CD4-positive, alpha-beta T cell treated with Interleukin-2 at 100 ng/mL for 4 hours (primary cell): Measurements from ENCODE around the gene PEAR1.

Source experiments
- DNase-seq: peaks from one replicate; pipeline ENCODE4 v3.0.0-alpha.2; 2020; ENCODE audit warnings: low spot score

The PEAR1 gene

DNA sequence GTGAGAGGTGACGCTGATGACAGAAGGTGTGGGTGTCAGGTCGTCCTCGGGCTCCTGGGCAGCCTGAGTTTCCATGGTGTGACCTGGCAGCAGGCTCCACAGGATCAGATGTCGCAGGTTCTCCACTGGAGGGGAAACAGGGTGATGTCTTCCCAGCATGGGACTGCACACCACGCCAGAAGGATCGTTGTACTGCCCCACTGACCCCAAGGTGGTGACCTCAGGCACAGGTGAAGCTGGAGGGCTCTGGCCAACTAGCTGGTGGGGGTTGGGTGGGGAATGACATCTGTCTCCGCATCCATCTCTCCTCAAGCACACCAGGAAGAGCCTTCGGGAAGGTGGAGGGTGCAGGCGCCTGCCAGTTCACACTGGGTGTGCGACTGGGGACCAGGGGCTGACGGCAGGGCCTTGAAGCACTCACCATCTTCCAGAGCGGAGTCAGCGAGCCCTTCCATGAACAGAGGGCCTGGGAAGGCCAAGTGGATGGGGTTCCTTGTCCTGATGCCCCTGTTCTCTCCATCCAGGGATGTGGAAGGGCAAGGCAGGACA lies 46.3 kb downstream of the PEAR1 start:
- DNase-seq, result no peak

GRCh38 chr1:156941675-156942074 lies 48.2 kb downstream of the PEAR1 start:
- DNase-seq, result no peak

DNA sequence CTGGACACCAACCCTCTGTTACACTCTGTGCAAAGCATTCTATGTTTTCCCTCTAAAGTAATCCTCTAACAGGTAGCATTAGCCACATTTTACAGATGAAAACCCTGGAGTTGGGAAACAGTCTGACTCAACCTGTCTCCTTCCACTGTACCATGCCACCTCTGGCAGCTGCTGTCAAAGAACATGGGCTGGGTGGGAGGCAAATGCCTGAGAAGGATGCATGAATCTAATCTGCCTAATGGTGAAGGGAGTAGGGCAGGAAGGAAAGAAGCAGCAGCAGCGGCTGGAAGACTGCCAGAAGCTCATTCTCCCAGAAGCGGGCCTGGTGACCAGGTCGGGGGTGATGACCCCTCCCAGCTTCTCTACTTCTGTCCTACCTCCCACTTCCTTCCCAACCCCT lies 48.7 kb downstream of the PEAR1 start:
- DNase-seq, result no peak

- DNase-seq, result no peak
These were observed 49.1 kb downstream of the PEAR1 start for GRCh38 chr1:156942576-156942975.

GRCh38 chr1:156943756-156944155 lies 50.2 kb downstream of the PEAR1 start:
- DNase-seq, result no peak

DNA sequence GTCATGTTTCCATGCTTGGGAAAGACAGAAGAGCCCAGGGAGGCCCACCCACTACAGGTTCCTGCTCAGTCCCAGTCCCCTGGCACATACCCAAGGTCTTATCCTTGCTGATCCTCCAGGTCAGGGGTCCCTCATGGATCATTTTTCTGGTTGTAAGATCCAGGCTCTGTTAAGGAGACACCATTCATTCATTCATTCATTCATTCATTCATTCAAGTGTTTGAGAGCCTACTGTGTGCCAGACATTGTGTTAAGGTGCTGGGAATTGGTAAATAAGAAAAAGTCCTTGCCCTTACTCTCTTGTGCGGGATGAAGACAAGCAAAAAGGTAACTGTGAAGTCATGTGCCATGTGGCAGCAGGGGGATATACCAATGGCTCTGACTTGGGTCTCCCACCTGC lies 50.8 kb downstream of the PEAR1 start:
- no peak for DNase-seq

DNA sequence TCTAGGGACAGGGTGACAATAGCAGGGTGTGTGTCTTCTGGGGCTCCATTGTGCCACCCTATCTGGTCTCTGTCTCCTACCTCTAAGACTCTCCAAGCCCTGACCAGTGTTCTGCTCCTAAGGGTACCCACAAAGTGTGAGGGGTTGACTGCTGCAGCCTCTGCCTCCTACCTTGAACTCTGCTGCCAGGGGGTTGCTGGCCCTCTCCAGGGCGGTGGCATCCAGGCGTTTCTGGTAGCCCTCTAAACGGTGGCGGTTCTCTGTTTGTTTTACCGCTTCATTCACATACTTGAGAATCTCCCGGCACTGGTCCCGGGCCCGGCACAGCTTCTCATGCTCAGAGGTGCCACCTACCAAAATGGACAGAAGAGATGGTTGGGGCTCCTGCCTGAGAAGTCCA lies 51.3 kb downstream of the PEAR1 start:
- DNase-seq, result no peak

- no peak for DNase-seq
These were observed 52.6 kb downstream of the PEAR1 start for GRCh38 chr1:156945881-156946661.

GRCh38 chr1:156947127-156947526 lies 53.6 kb downstream of the PEAR1 start:
- DNase-seq, result no peak

- no peak for DNase-seq
These were observed 54.5 kb downstream of the PEAR1 start for GRCh38 chr1:156947818-156948525.

DNA sequence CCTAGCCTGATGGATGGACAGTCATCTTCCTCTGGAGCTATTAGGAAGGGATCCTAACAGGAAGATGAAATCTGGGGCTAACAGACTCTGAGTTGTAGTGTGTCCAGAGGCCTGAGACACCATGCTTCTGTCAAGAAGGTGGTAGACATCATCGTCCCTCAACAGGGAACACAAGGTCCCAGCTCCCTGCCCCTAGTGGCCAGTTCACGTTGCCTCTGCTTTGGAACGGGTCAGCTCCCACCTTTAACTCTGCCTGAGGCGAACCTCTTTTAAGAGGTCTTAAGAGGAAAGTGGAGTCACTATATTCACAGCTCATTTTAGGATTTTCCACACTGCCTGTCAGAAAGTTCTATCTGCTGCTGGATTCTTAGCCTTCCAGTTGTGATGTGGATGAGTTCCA lies 55.2 kb downstream of the PEAR1 start:
- no peak for DNase-seq

- DNase-seq, result no peak
These were observed 55.6 kb downstream of the PEAR1 start for GRCh38 chr1:156949127-156949526.

- no peak for DNase-seq
These were observed 57.9 kb downstream of the PEAR1 start for GRCh38 chr1:156951371-156951770.

DNA sequence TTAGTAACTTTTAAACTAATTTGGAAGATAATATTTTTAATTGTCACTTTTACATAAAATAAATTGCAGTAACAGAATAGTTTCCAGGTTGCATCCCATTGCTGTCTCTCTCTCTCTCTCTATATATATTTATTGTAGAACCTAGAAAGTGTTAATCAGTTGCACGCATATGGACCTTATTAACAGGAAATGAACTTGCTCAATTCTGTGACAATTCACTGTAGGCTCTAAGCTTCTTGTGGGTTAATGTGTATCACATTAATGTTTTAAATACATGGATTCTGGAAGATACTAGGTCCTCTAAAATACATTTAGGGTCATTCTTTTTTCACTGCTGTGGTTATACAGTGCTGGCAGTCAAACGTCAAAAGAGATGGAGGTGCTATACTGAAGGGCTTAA lies 60.1 kb downstream of the PEAR1 start:
- no peak for DNase-seq

- no peak for DNase-seq
These were observed 62.8 kb downstream of the PEAR1 start for GRCh38 chr1:156956333-156956732.

GRCh38 chr1:156957634-156958033 lies 64.1 kb downstream of the PEAR1 start:
- no peak for DNase-seq

DNA sequence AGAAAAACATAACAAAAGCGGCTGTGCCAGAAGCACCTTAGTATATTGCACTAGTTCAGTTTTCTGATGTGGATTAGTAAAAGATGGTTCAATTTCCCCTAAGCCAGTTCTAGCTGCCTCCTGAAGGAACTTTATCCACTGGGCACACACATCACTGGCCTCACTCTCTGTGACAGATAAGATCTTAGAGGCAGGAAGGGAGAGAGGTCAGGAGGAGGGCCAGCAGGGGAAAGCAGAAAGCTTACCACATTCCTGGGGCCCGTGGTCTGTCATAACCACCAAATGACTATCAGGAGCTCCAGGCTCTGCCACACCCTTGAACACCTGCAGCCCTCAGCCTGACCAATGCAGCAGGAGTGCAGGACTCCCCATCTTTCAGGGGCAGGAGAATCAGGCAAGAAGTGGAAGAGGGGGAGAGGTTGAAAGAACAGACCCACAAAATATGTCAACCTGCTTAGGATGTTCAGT lies 64.8 kb downstream of the PEAR1 start:
- DNase-seq, result no peak

DNA sequence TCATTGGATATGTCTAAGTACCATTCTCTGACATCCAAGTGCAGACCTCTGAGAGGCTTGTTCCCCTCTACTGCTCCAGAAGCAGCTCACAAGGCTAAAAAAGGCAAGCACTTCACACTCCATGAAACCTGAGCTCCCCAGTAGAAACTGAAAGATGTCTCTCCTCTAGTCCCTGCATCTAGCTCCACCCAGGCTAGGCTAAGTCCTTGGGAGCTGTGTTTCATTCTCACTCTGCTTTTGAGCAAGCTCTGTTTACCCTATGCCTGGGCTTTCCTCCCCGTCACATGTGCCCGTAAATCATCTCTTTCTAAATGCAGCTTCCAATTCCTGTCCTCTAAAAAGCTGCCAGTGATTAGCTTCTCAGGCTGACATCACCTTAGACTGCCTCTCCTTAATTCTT lies 65.9 kb downstream of the PEAR1 start:
- no peak for DNase-seq

DNA sequence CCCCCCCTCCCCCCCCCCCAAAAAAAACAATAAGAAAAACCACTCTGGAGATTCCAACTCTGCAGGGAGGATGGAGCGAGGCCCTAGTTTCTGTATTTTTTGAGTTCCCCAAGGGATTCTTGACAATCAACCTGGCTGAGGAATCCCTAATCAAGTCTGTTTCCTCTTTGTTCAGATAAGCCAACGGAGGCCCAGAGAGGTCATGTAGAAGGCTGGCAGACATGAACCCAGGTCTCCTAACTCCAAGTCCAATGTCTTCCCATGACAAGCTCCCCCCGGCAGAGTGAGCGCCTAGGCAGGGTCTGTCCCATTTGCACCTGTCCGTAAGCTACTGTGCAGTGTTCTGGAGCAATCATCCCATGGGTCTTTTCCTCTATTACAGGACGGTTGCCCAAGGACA lies 66.4 kb downstream of the PEAR1 start:
- no peak for DNase-seq

DNA sequence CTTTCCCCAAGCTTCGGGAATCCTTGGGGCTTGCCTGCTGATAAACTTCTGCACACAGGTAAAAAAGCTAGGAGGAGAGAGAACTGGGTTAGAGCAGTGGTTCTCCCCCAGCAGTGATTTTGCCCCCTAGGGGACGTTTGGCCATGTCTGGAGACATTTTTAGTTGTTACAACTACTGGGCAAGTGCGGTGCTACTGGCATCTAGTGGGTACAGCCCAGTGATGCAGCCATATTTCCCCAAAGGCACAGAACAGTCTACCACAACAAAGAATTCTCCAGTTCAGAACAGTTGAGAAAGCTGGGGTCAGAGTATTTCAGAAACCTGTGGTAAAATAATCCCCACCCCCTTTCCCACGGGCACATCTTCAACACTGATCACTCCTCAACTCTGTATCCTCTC lies 68.2 kb downstream of the PEAR1 start:
- DNase-seq, result peak; percentile 22

GRCh38 chr1:156963621-156964020 lies 70.1 kb downstream of the PEAR1 start:
- DNase-seq, result peak; percentile 48

GRCh38 chr1:156964441-156964840 lies 70.9 kb downstream of the PEAR1 start:
- no peak for DNase-seq
